Sigmoid colon (tissue), 7 donors: ENCODE data around the gene LAD1. TPM values are rescaled to one million over a fixed set of nuclear protein-coding genes. Genes with fewer than 3 reads are reported as not detected.

Experiments
- DNase-seq: peaks from one replicate; pipeline ENCODE4 v3.0.0-alpha.2; 2019
- H3K27ac ChIP-seq, 4 donors: fragments of 200-600 bp; sonication (generic); one replicate each; pipeline ENCODE4 v1.5.1; 2016 to 2019; ENCODE audit warnings: mild to moderate bottlenecking in 1 of 4
- H3K27me3 ChIP-seq, 3 donors: fragments of 200-600 bp; sonication (generic); one replicate each; pipeline ENCODE4 v1.5.1; 2019; ENCODE audit warnings: mild to moderate bottlenecking in 1 of 3
- H3K36me3 ChIP-seq, 4 donors: fragments of 200-600 bp; sonication (generic); one replicate each; pipeline ENCODE4 v1.5.1; 2016 to 2019
- H3K4me1 ChIP-seq, 4 donors: fragments of 200-600 bp; sonication (generic); one replicate each; pipeline ENCODE4 v1.5.1; 2017 to 2019
- H3K4me3 ChIP-seq, 4 donors: fragments of 200-600 bp; sonication (generic); one replicate each; pipeline ENCODE4 v1.5.1; 2017 to 2019; ENCODE audit warnings: mild to moderate bottlenecking in 2 of 4, moderate library complexity in 1 of 4
- H3K9me3 ChIP-seq, 4 donors: fragments of 200-600 bp in 3 of 4; sonication (generic) in 3 of 4; one replicate each; pipeline versions ENCODE4 v1.5.1 to v1.6.1; 2013 to 2019
- EP300 ChIP-seq, 4 donors: sonication (generic); formaldehyde crosslinking; IDR thresholded peaks; one replicate each; pipeline ENCODE4 v1.6.1; 2017; ENCODE audit warnings: antibody characterized with exemption in 4 of 4
- POLR2A ChIP-seq, 2 donors: fragments of 450-650 bp; IDR thresholded peaks; one replicate each; pipeline ENCODE4 v1.6.1; 2016; ENCODE audit warnings: antibody characterized with exemption in 2 of 2, mild to moderate bottlenecking in 2 of 2, moderate library complexity in 2 of 2
- POLR2AphosphoS5 ChIP-seq, 4 donors: sonication (generic); formaldehyde crosslinking; IDR thresholded peaks; one replicate each; pipeline ENCODE4 v1.6.1; 2017; ENCODE audit warnings: antibody characterized with exemption in 4 of 4
- whole genome bisulfite sequencing, 2 donors: extraction: QIAGEN DNeasy Blood & Tissue Kit; methylation state at CpG; one replicate each; pipeline ENCODE4 v1.1.7; 2013; 5-methylcytosine and 5-hydroxymethylcytosine counted together
- intact Hi-C: fragments of 100-400 bp; cut with DNase I; formaldehyde crosslinking; loops from one replicate; pipeline ENCODE4 v1.15.1; 2023
- polyA plus RNA-seq, 3 donors: library from polyadenylated mRNA; stranded (reverse); fragments of 200-250 nt; gene quantifications; one replicate each; pipeline ENCODE4 v1.2.3, GENCODE V29; 2013
- total RNA-seq, 4 donors: library from RNA; depleted of rRNA; stranded (reverse); fragments of >200 nt; gene quantifications; one replicate each; pipeline ENCODE4 v1.1.0, GENCODE V29; 2016
- TF ChIP-seq, protein P1 (sequence below), 4 experiments: fragments of 450-650 bp in 3 of 4; fragments of 200-600 bp in 1 of 4; IDR thresholded peaks; one replicate each; pipeline ENCODE4 v1.5.1; 2016 to 2019; ENCODE audit warnings: antibody characterized with exemption in 4 of 4, mild to moderate bottlenecking in 3 of 4, moderate library complexity in 2 of 4
- donor health status: healthy with polysubstance abuse.
- donor health status: Bipolar disorder and iron deficiency.
- donor health status: healthy.

LAD1 gene
- total and polyA plus RNA-seq, 7 donors = 63.7 to 151 (median 102) TPM; not detected in 4

DNA sequence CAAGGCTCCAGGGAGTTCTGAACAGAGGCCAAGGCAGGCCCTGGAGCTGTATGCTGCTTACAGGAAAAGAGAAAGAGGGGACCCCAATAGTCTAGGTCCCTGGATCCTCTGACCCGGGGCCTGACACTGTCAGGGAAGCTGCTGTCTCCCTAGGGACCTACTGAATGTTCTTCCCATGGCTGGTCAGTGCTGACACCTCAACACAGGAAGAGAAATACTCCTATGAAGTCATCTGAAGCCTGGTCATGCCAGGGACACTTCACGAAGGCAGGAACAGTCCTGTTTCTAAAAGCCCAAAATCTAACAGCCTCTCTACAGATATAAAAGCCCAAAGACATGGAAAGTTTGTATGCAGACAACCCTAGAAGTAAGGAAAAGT lies 1.7 kb upstream of the LAD1 start:
- intact Hi-C loops = no loop called here
- H3K27ac ChIP-seq = no peak overlapping the region
- H3K4me3 ChIP-seq = no peak overlapping the region
- H3K36me3 ChIP-seq = no peaks in the 10 kb centered on the region
- DNase-seq = no peak
- H3K9me3 ChIP-seq = no peaks in the 10 kb centered on the region
- H3K27me3 ChIP-seq = peaks cover 23 to 44% (median 26%) of the 10 kb centered on the region in 3 donors
- peaks cover 0 to 11% (median 5%) of the 10 kb centered on the region in 4 donors for H3K4me1 ChIP-seq
- TF ChIP-seq, protein P1, sequence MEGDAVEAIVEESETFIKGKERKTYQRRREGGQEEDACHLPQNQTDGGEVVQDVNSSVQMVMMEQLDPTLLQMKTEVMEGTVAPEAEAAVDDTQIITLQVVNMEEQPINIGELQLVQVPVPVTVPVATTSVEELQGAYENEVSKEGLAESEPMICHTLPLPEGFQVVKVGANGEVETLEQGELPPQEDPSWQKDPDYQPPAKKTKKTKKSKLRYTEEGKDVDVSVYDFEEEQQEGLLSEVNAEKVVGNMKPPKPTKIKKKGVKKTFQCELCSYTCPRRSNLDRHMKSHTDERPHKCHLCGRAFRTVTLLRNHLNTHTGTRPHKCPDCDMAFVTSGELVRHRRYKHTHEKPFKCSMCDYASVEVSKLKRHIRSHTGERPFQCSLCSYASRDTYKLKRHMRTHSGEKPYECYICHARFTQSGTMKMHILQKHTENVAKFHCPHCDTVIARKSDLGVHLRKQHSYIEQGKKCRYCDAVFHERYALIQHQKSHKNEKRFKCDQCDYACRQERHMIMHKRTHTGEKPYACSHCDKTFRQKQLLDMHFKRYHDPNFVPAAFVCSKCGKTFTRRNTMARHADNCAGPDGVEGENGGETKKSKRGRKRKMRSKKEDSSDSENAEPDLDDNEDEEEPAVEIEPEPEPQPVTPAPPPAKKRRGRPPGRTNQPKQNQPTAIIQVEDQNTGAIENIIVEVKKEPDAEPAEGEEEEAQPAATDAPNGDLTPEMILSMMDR (IDR thresholded peaks at IDR 0.05) = no peak
- TF ChIP-seq POLR2A (IDR thresholded peaks at IDR 0.05) = no peak
- no peak for TF ChIP-seq POLR2AphosphoS5 (IDR thresholded peaks at IDR 0.05)
- TF ChIP-seq EP300 (IDR thresholded peaks at IDR 0.05) = no peak
- WGBS, 2 donors = 82 to 84% methylated on average over 2 of the region's 2 CpGs

DNA sequence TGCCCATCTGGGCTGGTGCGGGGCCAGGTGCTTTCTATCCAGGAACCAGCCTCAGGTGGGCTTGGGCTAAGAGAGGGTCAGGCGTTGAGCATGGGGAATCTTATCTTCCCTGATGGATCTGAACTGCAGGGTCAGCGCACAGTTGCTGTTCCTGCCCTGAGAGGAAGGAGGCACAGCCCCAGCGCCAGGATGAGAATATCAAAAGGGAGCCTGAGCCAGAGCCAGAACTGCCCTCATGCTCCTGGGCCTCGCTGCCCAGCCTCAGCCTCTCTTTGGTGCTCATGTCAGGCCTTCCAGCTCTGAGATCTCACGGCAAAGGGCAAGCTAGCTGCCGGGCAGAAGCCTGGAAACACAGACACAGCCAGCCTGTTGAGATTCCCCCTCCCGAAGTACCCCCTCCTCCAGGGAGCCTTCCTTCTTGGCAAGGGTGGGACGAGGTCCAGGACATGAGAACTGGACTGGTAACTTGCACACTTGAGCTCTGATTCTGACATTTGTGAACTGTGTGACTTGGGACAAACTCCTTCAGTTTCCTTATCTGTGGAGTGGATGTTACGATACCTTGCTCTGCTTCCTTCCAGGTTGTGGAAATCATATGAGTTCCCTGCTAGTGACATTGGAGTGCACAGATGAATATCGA lies 1.2 kb upstream of the LAD1 start:
- H3K27me3 ChIP-seq = peaks cover 23 to 44% (median 26%) of the 10 kb centered on the region in 3 donors
- no peak for DNase-seq
- no peaks in the 10 kb centered on the region for H3K36me3 ChIP-seq
- H3K4me1 ChIP-seq = peaks cover 0 to 11% (median 5%) of the 10 kb centered on the region in 4 donors
- H3K27ac ChIP-seq = no peak overlapping the region
- intact Hi-C loops = no loop called here
- 27 to 70% methylated on average over 11 of the region's 11 CpGs for WGBS, 2 donors
- H3K4me3 ChIP-seq = no peak overlapping the region
- TF ChIP-seq POLR2A (IDR thresholded peaks at IDR 0.05) = no peak
- TF ChIP-seq EP300 (IDR thresholded peaks at IDR 0.05) = no peak
- no peak for TF ChIP-seq POLR2AphosphoS5 (IDR thresholded peaks at IDR 0.05)
- TF ChIP-seq, protein P1 (IDR thresholded peaks at IDR 0.05) = no peak
- H3K9me3 ChIP-seq = no peaks in the 10 kb centered on the region

DNA sequence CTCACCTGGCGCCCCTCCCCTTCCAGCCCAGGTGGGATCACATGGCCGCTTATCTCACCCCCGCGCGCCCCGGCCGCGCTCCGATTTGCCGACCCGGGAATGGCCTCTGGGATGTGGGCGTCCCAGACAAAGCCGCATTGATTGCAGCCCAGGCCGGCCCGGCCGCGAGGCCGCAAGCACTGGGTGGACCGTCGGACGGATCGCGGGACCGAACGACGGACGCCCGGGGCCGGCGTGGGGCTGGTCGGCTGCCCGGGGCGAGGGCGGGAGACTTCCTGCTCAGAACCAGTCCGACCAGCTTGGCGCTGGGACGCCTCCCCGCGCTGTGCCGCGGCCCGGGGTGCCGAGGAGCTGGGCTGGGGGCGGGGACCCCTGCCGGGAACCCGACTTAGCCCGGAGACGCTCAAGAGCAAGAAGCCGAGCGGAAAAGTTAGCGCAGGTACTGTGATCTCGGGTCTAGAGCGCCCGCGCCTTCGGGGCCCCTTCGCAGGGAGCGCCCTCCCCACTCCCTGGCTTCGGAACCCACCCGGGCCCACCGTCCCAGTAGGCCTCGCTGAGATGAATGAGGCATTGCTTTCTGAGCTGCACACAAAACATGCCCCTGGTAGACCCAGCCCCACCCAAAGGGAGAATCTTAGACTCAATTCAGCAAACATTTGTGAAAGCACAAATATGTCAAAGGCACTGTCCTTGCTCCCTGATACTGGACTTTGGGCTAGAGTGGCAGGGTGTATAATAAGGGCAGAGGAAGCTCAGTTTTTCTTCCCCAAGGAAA lies 415 bp upstream of the LAD1 start:
- Histone ChIP-seq H3K36me3 (no peaks in the 10 kb centered on the region), H3K9me3 (no peaks in the 10 kb centered on the region), H3K4me1 (peaks cover 0 to 11% (median 5%) of the 10 kb centered on the region in 4 donors), H3K27ac (no peak overlapping the region), H3K4me3 (peak overlapping the region in 3 of 4 donors; percentile 1 to 14 (median 12)), H3K27me3 (peaks cover 23 to 44% (median 26%) of the 10 kb centered on the region in 3 donors)
- intact Hi-C loops = no loop called here
- 2 to 7% methylated on average over 62 of the region's 62 CpGs for WGBS, 2 donors
- TF ChIP-seq POLR2A (IDR thresholded peaks at IDR 0.05) = peak in 1 of 2 donors; percentile 22
- no peak for TF ChIP-seq POLR2AphosphoS5 (IDR thresholded peaks at IDR 0.05)
- no peak for DNase-seq

DNA sequence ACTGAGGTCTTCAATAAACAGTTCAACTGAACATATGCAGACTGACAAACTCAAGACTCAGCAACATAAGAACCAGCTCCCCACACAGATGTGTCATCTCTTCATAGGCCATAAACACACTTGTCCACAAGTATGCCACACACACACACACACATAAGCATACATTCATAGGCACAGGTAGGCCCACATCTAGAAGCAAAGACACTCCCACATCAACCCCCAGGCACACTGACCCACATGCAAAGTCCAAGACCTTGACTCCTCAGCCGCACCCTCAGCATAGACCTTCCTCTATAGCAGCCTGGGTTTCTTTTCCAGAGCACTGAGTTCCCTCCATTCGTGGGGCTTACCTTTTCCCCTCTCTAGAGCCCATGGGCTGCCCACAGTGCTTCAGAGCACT lies 1.4 kb downstream of the LAD1 start:
- intact Hi-C loops = no loop called here
- no peak for DNase-seq
- 17 to 68% methylated on average over 2 of the region's 2 CpGs for WGBS, 2 donors
- Histone ChIP-seq H3K4me1 (peaks cover 0 to 11% (median 5%) of the 10 kb centered on the region in 4 donors), H3K9me3 (no peaks in the 10 kb centered on the region), H3K4me3 (no peak overlapping the region), H3K27ac (peak overlapping the region in 1 of 4 donors; percentile 41), H3K27me3 (peaks cover 23 to 42% (median 26%) of the 10 kb centered on the region in 3 donors), H3K36me3 (no peaks in the 10 kb centered on the region)
- TF ChIP-seq, protein P1 (IDR thresholded peaks at IDR 0.05) = no peak
- TF ChIP-seq POLR2A (IDR thresholded peaks at IDR 0.05) (peak in 1 of 2 donors; percentile 53), POLR2AphosphoS5 (IDR thresholded peaks at IDR 0.05) (peak in 1 of 4 donors; percentile 27), EP300 (IDR thresholded peaks at IDR 0.05) (no peak)

DNA sequence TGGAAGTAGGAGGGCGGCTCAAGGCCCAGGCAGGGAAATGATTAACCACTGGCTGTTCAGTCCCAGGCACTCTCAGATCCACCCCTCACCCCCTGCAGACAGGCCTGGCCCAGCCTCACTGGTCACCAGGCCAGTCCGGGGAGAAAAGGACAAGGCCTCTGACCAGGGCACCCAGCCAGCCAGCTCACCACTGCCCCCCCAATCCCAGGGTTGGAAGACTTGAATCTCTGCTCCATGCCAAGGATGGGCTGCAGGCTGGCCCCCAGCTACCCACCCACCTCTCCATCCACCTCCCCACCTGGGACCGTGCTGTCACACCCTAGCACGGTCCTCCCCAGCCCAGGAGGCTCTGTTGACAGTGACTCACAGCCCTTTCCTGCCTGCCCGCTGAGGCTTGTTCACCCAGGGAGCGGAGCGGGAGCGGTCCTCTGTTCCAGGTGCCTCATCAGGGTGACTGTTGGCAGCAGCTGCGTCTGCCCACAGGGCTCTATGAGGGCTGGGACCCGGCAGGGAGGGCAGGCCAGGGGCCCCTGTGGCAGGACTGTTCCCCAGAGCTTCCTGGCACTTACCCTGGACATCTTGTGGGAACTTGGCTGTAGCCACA lies 2.2 kb downstream of the LAD1 start:
- Histone ChIP-seq H3K4me1 (peaks cover 0 to 11% (median 5%) of the 10 kb centered on the region in 4 donors), H3K4me3 (no peak overlapping the region), H3K9me3 (no peaks in the 10 kb centered on the region), H3K36me3 (no peaks in the 10 kb centered on the region), H3K27me3 (peaks cover 23 to 39% (median 26%) of the 10 kb centered on the region in 3 donors), H3K27ac (peak overlapping the region in 1 of 4 donors; percentile 2)
- no peak for TF ChIP-seq POLR2AphosphoS5 (IDR thresholded peaks at IDR 0.05)
- TF ChIP-seq, protein P1 (IDR thresholded peaks at IDR 0.05) = no peak
- no peak for TF ChIP-seq EP300 (IDR thresholded peaks at IDR 0.05)
- no peak for TF ChIP-seq POLR2A (IDR thresholded peaks at IDR 0.05)
- DNase-seq = no peak
- intact Hi-C loops = no loop called here
- WGBS, 2 donors = 17 to 66% methylated on average over 10 of the region's 10 CpGs
